Measurements from ENCODE around the gene KLHDC7A.

GRCh38 chr1:18528616-18529015 lies 47.9 kb downstream of the KLHDC7A start:
- TF ChIP-seq CTCF (IDR thresholded peaks at IDR 0.05), result no peak
- TF ChIP-seq ZFX (IDR thresholded peaks at IDR 0.05; ENCODE audit: borderline replicate concordance), result no peak

Data from 22Rv1 (cell line).